ENCODE results near the gene MTMR4. TPM values are rescaled to one million over a fixed set of nuclear protein-coding genes. Genes with fewer than 3 reads are reported as not detected.
A peak's percentile ranks its signal among the peaks of the same experiment; 100 is the strongest.
"Not testable (repeated sequence)": the region's sequence is repeated elsewhere in the genome, so short reads cannot be mapped to it uniquely, and the experiment has no call there.

Gene MTMR4
- total RNA-seq, 4 donors from 2014 or later: 37.6 to 50.2 (median 38.8) TPM

GRCh38 chr17:58507123-58507634, 7.3 kb downstream of the MTMR4 start:
- 93 to 94% methylated on average over 13 of the region's 13 CpGs for WGBS, 2 donors
- DNase-seq (ENCODE audit: low spot score in 2 of 2): no peak
- intact Hi-C loops (cut with DNase I; ENCODE audit: low total_unique reads): no loop called here
- no peak for TF ChIP-seq POLR2A (IDR thresholded peaks at IDR 0.05)
- TF ChIP-seq, protein P1, sequence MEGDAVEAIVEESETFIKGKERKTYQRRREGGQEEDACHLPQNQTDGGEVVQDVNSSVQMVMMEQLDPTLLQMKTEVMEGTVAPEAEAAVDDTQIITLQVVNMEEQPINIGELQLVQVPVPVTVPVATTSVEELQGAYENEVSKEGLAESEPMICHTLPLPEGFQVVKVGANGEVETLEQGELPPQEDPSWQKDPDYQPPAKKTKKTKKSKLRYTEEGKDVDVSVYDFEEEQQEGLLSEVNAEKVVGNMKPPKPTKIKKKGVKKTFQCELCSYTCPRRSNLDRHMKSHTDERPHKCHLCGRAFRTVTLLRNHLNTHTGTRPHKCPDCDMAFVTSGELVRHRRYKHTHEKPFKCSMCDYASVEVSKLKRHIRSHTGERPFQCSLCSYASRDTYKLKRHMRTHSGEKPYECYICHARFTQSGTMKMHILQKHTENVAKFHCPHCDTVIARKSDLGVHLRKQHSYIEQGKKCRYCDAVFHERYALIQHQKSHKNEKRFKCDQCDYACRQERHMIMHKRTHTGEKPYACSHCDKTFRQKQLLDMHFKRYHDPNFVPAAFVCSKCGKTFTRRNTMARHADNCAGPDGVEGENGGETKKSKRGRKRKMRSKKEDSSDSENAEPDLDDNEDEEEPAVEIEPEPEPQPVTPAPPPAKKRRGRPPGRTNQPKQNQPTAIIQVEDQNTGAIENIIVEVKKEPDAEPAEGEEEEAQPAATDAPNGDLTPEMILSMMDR (IDR thresholded peaks at IDR 0.05): no peak
- H3K4me3 ChIP-seq (ENCODE audit: low read depth, poor library complexity, severe bottlenecking): no peak overlapping the region

DNA sequence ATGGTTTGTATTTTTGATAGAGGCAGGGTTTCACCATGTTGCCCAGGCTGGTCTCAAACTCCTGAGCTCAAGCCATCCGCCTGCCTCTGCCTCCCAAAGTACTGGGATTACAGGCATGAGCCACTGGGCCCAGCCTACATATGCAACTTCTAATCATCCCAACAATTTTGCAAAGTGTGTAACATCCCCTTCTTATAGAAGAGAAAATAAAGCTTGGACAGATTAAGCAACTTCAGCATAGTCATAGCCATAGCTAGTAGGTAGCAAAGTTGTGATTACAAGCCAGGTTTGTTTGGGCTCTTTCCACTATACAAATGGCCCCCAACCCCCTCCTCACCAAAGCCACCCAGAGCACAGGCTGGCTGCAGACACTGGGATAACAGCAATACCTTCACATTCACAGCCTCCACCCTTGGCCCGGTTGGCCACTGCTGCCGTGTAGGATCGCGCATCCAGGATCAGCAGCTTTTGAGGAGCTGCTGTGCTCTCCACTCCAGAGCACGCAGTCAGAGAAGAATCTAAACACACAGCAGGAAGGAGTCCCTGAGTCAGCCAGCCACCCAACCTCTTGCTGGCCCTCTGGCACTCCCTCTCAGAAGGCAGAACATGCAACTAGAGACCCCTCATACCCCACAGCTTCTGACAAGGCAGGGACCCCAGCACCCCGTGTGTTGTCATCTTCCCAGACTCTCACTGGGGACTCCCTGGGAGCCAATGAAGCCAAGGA, 7.9 kb downstream of the MTMR4 start:
- 89% methylated on average over 6 to 7 of the region's 7 CpGs for WGBS, 2 donors
- no peak for DNase-seq (ENCODE audit: low spot score in 2 of 2)
- intact Hi-C loops (cut with DNase I; ENCODE audit: low total_unique reads): no loop called here
- no peak overlapping the region for H3K4me3 ChIP-seq (ENCODE audit: low read depth, poor library complexity, severe bottlenecking)
- no peak for TF ChIP-seq POLR2A (IDR thresholded peaks at IDR 0.05)
- TF ChIP-seq, protein P1 (IDR thresholded peaks at IDR 0.05): no peak

DNA sequence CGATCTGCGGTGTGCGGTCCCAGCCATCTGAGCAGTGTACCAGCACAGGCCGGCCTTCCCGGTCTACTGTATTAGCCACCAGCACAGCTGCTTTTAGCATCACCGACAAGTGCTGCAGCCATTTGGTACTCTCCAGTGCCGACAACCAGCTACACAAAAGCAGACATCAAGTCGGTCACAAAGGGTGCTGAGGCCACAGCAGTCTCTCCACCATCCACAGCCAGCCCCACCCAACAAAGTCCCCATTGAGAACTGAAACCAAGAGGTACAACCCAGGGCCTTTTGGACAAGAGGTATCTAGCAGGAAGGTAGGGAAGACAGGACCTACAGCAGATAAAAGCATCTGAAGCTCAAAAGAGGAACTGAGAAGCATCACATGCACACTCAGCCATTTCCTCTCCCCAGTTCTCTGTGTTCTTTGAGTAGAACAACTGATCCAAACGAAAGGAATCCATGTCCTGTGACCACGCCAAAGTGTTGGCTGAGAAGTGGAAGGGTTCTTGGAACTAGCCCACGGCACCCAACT, 9.5 kb downstream of the MTMR4 start:
- H3K4me3 ChIP-seq (ENCODE audit: low read depth, poor library complexity, severe bottlenecking): no peak overlapping the region
- WGBS, 2 donors: 73 to 79% methylated on average over 11 of the region's 11 CpGs
- no peak for TF ChIP-seq POLR2A (IDR thresholded peaks at IDR 0.05)
- TF ChIP-seq, protein P1 (IDR thresholded peaks at IDR 0.05): no peak
- intact Hi-C loops (cut with DNase I; ENCODE audit: low total_unique reads): no loop called here
- peak in 1 of 2 donors; percentile 39 for DNase-seq (ENCODE audit: low spot score in 2 of 2)

GRCh38 chr17:58503866-58504265, 10.6 kb downstream of the MTMR4 start:
- intact Hi-C loops (cut with DNase I; ENCODE audit: low total_unique reads): no loop called here
- no peak for DNase-seq (ENCODE audit: low spot score in 2 of 2)
- TF ChIP-seq, protein P1 (IDR thresholded peaks at IDR 0.05): no peak
- no peak for TF ChIP-seq POLR2A (IDR thresholded peaks at IDR 0.05)
- H3K4me3 ChIP-seq (ENCODE audit: low read depth, poor library complexity, severe bottlenecking): no peak overlapping the region
- 89 to 93% methylated on average over 8 of the region's 8 CpGs for WGBS, 2 donors

DNA sequence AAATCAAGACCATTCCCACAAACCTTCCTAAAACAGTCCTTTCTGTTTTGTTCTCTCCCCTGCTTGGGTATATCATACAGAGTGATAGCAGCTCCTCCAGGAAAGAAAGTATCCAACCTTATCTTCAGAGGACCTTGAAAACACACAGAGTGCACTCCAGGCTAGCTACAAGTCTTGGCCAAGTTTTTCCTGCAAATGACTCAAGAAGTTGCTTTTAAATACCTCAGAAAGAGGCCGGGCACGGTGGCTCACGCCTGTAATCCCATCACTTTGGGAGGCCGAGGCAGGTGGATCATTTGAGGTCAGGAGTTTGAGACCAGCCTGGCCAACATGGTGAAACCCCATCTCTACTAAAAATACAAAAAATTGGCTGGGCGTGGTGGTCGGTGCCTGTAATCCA, 11.3 kb downstream of the MTMR4 start:
- intact Hi-C loops (cut with DNase I; ENCODE audit: low total_unique reads); H3K4me3 ChIP-seq (ENCODE audit: low read depth, poor library complexity, severe bottlenecking); DNase-seq (ENCODE audit: low spot score in 2 of 2): not testable (repeated sequence)
- WGBS, 2 donors: 92 to 93% methylated on average over 6 of the region's 6 CpGs

DNA sequence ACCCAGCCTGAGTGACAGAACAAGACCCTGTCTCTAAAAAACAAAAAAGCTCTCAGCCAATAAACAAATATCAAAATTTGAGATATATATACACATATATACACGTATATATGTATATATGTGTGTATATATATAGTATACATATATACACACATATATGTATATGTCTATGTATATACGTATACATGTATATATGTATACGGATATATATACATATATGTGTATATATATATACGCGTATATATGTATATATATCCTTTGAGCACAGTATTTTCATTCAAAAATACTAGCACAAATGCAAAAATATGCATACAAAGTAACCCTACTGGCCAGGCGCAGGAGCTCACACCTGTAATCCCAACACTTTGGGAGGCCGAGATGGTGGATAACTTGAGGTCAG, 13.0 kb downstream of the MTMR4 start:
- DNase-seq (ENCODE audit: low spot score in 2 of 2): no peak
- 93 to 97% methylated on average over 7 of the region's 7 CpGs for WGBS, 2 donors
- H3K4me3 ChIP-seq (ENCODE audit: low read depth, poor library complexity, severe bottlenecking): no peak overlapping the region
- intact Hi-C loops (cut with DNase I; ENCODE audit: low total_unique reads): no loop called here
- TF ChIP-seq, protein P1 (IDR thresholded peaks at IDR 0.05): no peak
- no peak for TF ChIP-seq POLR2A (IDR thresholded peaks at IDR 0.05)

Data from lower leg skin (tissue), 4 donors.